Activated B cell treated with CpG ODN at 0.5 μM for 24 hours (primary cell): Measurements from ENCODE around the gene GLCCI1. TPM values are rescaled to one million over a fixed set of nuclear protein-coding genes. Genes with fewer than 3 reads are reported as not detected.

Source experiments
- ATAC-seq: fragments of 200-7000 bp; cut with Tn5 transposase; one replicate; pipeline ENCODE4 v1.10.0; 2021; ENCODE audit warnings: low read depth, mild to moderate bottlenecking, moderate library complexity
- CTCF ChIA-PET: fragments of 350-600 bp; sonication (Branson Sonifier 250); formaldehyde crosslinking; loops from one replicate; lab custom pipeline; 2021; ENCODE audit warnings: antibody characterized with exemption; lab: Charles Lee
- POLR2A ChIA-PET: fragments of 350-600 bp; sonication (Branson Sonifier 250); formaldehyde crosslinking; loops from one replicate; lab custom pipeline; 2021; ENCODE audit warnings: antibody characterized with exemption; lab: Charles Lee
- DNase-seq: peaks from one replicate; pipeline ENCODE4 v3.0.0; 2022
- H3K27ac Mint-ChIP-seq: one replicate; pipeline ENCODE4 v1.8.0; 2020; ENCODE audit warnings: mixed read lengths
- H3K27me3 Mint-ChIP-seq: one replicate; pipeline ENCODE4 v1.8.0; 2021; ENCODE audit warnings: mixed read lengths
- H3K36me3 Mint-ChIP-seq: one replicate; pipeline ENCODE4 v1.8.0; 2021; ENCODE audit warnings: low read depth, mixed read lengths
- H3K4me1 Mint-ChIP-seq: one replicate; pipeline ENCODE4 v1.8.0; 2021; ENCODE audit warnings: mixed read lengths
- H3K4me3 Mint-ChIP-seq: one replicate; pipeline ENCODE4 v1.8.0; 2020; ENCODE audit warnings: mild to moderate bottlenecking, mixed read lengths
- H3K9me3 Mint-ChIP-seq: one replicate; pipeline ENCODE4 v1.8.0; 2020; ENCODE audit warnings: mixed read lengths
- CTCF ChIP-seq: fragments of 200-600 bp; IDR thresholded peaks from one replicate; pipeline ENCODE4 v1.8.0; 2022; ENCODE audit warnings: antibody characterized with exemption, mild to moderate bottlenecking
- intact Hi-C: fragments of 100-400 bp; cut with micrococcal nuclease; formaldehyde crosslinking; loops from one replicate; pipeline ENCODE4 v1.15.1; 2024
- total RNA-seq: library from RNA; stranded (reverse); gene quantifications from 2 replicates; pipeline ENCODE4 v1.2.3, GENCODE V29; 2022

GLCCI1 gene
- total RNA-seq: 32.4 and 37.4 TPM in 2 replicates

GRCh38 chr7:7968544-7969305 is at the start of gene GLCCI1:
GLCCI1 (plus strand) TSS chr7:7968796; CDS start chr7:7969351, 555 bp downstream.
- Mint-ChIP-seq H3K27ac (peak within 1 kb of the TSS; percentile 96), H3K36me3 (no peaks in the 10 kb centered on the region), H3K27me3 (no peaks in the 10 kb centered on the region), H3K4me1 (peaks cover 36% of the 10 kb centered on the region), H3K9me3 (no peaks in the 10 kb centered on the region), H3K4me3 (peak within 1 kb of the TSS; percentile 92)
- DNase-seq (peak; percentile 93), ATAC-seq (peak; percentile 89)
- ChIA-PET CTCF (interaction anchor here (1.7 to 2.2 kb wide), 2 partner anchors 16 to 287 kb away, joined by 4 to 19 read pairs; no protein-coding TSS in a partner anchor), POLR2A (interaction anchor here (0.6 to 6.7 kb wide), 25 partner anchors 9 to 787 kb away, joined by 3 to 75 read pairs (median 6); partner anchors contain the start of gene UMAD1)
- intact Hi-C loops: loop anchor here (1.0 to 5.0 kb wide), 14 partner anchors 23 to 1241 kb away; partner anchors contain the start of genes C1GALT1 and UMAD1
- TF ChIP-seq CTCF: no peak

- ChIA-PET CTCF (interaction anchor here (1.3 to 1.8 kb wide), 3 partner anchors 25 to 238 kb away, joined by 4 to 6 read pairs (median 5); no protein-coding TSS in a partner anchor), POLR2A (interaction anchor here (1.0 to 2.3 kb wide), 4 partner anchors 25 to 737 kb away, joined by 3 to 19 read pairs (median 8); partner anchors contain the start of genes C1GALT1 and GLCCI1)
- no peak for TF ChIP-seq CTCF
- intact Hi-C loops: loop anchor here (2.0 kb wide), 1 partner anchor 213 kb away; no protein-coding TSS in a partner anchor
- no peaks in the 10 kb centered on the region for H3K27me3 Mint-ChIP-seq
- no peaks in the 10 kb centered on the region for H3K36me3 Mint-ChIP-seq
- peak overlapping the region; percentile 91 for H3K27ac Mint-ChIP-seq
- no peak for ATAC-seq
- H3K4me1 Mint-ChIP-seq: peaks cover 59% of the 10 kb centered on the region
- H3K9me3 Mint-ChIP-seq: no peaks in the 10 kb centered on the region
- peak overlapping the region; percentile 48 for H3K4me3 Mint-ChIP-seq
- DNase-seq: no peak
Measured at GRCh38 chr7:7919449-7919945, 49.1 kb upstream of the GLCCI1 start.

- Mint-ChIP-seq H3K36me3 (no peaks in the 10 kb centered on the region), H3K4me3 (peak overlapping the region; percentile 69), H3K9me3 (no peaks in the 10 kb centered on the region), H3K27ac (peak overlapping the region; percentile 91), H3K4me1 (peaks cover 62% of the 10 kb centered on the region), H3K27me3 (no peaks in the 10 kb centered on the region)
- CTCF ChIA-PET: interaction anchor here (0.6 to 1.8 kb wide), 4 partner anchors 24 to 159 kb away, joined by 3 to 6 read pairs (median 4); no protein-coding TSS in a partner anchor
- ATAC-seq: peak; percentile 5
- POLR2A ChIA-PET: interaction anchor here (0.5 to 2.3 kb wide), 10 partner anchors 25 to 352 kb away, joined by 3 to 19 read pairs (median 5); partner anchors contain the start of genes GLCCI1 and UMAD1
- no peak for TF ChIP-seq CTCF
- DNase-seq: no peak
- intact Hi-C loops: loop anchor here (1.0 to 2.0 kb wide), 4 partner anchors 25 to 157 kb away; partner anchors contain the start of gene GLCCI1
Measured at GRCh38 chr7:7920056-7920455, 48.5 kb upstream of the GLCCI1 start.

- Mint-ChIP-seq H3K27me3 (no peaks in the 10 kb centered on the region), H3K4me1 (peaks cover 62% of the 10 kb centered on the region), H3K36me3 (no peaks in the 10 kb centered on the region), H3K27ac (peak overlapping the region; percentile 91), H3K4me3 (peak overlapping the region; percentile 69), H3K9me3 (no peaks in the 10 kb centered on the region)
- intact Hi-C loops: loop anchor here (1.0 to 2.0 kb wide), 4 partner anchors 25 to 158 kb away; partner anchors contain the start of gene GLCCI1
- ChIA-PET CTCF (interaction anchor here (0.6 to 1.8 kb wide), 5 partner anchors 24 to 218 kb away, joined by 3 to 6 read pairs (median 3); no protein-coding TSS in a partner anchor), POLR2A (interaction anchor here (0.5 to 2.3 kb wide), 11 partner anchors 24 to 352 kb away, joined by 3 to 19 read pairs (median 5); partner anchors contain the start of genes GLCCI1 and UMAD1)
- DNase-seq: no peak
- no peak for TF ChIP-seq CTCF
- peak; percentile 92 for ATAC-seq
Measured at GRCh38 chr7:7920481-7920880, 48.1 kb upstream of the GLCCI1 start.
